Activated CD4-positive, alpha-beta T cell treated with anti-CD3 and anti-CD28 coated beads, Interleukin-2, Interleukin-6, amounts not matched to agents 100 ng/mL and 50 ng/mL, durations not matched to agents 16 hours and 8 hours (primary cell): Measurements from ENCODE around the gene KCNAB2.

ENCODE experiments used
- DNase-seq: peaks from one replicate; pipeline ENCODE4 v3.0.0-alpha.2; 2020

Gene KCNAB2

DNA sequence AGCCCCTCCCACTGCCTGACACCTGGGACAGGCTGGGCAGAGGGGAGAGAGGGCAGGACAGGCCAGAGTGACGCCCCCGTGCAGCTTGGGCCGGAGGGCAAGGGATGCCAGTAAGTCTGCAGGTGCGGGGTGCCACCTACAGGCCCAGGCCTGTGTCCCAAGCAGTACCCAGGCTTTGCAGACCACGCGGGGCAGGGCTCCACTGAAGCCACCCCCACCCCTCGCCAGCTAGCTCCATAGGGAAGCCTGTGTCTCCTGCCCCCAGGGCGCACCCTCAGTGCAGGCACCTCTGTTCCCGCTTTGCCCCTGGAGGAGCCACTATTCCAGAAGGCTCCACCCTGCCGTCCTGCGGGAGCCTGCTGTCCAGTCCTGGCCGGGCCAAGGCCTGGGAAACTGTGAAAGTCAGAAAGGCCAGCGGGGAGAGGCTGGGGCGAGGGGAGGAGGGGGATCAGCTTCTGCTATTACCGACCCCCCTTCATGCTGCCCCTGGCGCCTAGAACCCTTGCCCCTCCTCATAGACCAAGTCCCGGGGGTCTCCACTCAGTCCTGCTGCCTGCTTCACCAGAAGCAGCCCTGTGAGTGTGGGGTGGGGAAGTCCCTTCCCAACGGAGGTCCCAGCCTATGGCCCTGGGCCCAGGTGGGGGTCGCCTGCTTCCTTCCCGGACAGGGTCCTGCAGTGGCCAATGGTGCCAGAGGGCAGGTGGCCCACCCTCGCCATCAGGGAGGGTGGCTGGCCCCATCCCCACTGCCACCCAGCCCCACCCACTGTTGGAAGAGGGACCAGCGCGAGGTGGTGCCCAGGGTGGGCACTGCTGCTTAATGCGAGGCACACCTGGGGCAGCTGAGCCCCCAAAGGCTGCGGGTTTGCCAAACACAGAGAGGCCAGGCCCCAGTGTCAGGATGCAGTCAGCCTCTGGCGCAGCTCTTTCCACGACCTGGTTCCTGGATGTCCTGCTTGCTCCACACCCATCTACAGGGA is 54.4 kb downstream of the KCNAB2 start:
- no peak for DNase-seq

DNA sequence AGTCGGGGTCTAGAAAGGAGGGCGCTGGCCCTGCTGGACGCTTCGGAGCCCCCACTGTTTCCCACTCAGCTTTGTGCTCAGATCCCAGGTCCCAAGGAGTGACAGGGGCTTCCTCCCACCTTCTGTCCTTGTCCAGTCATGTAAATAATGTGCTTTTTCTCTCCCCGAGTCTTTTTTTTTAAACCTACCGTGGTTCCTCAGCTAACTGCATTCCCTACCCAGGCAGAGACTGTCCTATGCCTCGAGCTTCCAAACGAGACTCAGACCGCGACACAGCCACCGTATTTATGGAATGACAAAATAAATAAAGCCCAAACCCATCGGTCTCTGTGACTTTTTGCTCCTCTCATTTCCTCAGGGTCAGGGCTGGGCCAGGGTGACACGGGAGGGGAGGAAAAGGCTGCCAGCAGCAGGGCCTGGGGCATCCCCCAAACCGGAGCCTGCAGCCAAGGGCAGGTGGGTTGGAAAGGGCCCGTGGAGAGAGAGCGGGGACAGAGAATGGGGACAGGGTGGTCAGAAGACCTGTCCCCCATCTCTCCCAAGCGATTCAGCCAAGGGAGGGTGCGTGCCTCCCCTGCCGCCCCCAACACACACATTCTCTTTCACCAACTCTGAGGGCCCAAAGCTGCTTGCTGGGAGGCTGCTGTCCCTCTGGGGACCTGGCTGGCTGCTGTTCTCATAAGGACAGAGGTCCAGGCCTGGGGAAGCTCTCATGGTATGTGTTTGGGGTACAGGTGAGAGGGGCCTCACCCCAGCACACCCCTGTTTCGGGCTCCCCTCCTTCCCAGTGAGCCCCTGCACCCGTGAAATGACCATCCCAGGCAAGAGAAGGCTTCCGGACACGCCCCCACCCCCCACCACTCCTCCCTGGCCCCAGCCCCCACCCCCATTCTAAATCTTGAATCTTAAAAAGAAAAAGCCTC is 55.4 kb downstream of the KCNAB2 start:
- peak; percentile 31 for DNase-seq

DNA sequence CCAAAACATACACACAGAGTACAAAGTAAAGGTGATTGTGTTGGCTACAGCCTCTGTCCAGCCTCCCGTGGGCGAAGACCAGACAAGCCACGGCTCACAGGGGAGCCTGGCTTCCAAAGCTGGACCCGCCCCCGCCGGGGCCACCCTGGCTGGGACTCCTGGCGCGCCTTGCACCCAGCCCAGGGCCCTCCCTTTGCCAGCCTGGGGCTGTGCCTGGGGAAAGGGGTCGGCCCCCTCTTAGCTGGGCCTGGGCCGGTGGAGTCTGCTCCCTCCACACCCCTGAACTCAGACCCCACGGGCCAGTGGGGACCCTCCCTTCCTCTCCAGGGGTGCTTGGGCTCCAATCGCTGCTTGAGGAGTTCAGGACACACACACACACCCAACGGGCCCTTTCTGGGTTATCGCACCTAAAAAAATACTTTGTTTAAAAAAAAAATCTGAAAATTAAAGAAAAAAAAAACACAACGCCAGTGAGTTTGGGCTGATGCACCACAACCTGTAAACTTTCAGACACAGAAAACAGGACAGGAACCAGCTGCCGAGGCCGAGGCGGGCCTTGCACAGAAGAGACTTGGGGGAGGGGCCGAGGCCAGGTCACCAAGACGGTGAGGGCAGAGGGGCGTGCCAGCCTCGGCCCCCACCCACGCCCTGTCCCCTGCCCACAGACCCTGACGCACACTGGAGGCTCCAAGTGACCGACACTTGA is 56.3 kb downstream of the KCNAB2 start:
- DNase-seq, result no peak

DNA sequence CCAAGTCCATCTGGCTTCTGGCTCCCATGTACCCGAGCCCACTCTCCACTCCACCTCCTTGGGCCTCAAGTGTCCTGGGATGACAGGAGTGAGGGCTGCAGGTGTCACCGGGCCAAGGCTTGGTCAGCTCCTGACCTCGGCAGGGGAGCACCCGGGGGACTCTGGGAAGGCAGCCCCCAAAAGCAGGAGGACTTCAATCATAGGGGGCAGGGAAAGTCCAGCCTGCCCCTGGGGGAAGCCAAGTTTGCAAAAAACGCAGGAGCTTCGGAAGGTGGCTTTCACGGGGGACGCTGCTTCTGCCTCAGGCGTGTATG is 56.8 kb downstream of the KCNAB2 start:
- DNase-seq, result no peak

DNA sequence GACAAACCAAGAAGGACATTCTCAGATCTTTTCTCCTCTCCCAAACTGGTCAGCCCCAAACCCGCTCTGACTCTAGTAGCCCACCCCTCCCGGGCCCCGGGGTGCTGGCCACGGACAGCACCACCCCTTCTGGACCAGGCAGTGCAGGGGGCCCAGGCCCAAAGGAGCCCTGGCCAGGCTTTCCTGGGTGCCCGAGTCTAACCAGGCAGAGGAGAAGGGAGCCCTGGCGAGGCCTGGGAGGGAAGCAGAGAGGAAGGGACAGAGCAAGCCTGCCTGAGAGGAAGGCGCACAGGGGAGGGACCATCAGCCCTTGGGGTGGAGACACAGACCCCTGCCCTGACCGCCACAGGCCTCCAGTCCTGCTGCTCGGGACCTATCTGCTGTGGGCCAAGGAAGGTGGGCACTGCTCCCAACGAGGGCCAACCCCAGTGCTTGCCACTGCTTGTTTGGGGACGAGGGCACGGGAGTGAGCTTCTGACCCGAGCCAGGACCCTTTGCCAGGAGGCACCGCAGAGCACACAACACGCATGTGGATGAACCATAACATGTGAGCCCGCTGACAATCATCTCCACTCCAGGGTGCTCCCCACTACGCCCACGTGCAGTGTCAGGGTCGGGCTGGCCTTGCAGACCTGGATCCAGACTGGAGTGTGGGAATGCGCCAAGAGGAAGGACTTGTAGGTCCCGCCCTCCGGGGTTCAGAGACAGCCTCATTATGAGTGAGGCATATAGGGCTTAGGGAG is 57.6 kb downstream of the KCNAB2 start:
- DNase-seq, result no peak

- no peak for DNase-seq
Observed at GRCh38 chr1:6103854-6104530, 58.3 kb downstream of the KCNAB2 start.

- no peak for DNase-seq
Observed at GRCh38 chr1:6104631-6105030, 58.9 kb downstream of the KCNAB2 start.

DNA sequence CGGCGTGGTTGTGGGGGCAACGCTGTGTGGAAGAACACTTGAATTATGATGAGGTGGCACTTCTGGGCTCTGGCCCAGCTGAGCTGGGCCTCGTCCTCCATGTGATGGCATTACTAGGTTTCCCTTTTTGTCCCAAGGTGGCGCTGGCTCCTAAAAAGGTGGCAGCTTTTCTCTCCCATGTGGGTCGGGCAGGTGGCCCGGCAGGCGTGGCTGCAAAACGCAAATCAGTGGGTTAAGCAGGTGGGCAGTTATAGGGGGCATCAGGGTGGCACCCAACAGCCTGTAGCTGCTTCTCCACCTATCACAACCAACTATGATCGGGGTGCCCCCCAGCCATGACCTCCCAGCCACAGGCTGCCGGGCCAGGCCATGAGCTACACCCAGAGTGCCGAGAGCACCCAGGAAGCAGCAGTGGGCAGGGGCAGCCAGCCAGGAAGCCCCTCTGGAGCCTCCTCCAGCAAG is 59.6 kb downstream of the KCNAB2 start:
- no peak for DNase-seq

GRCh38 chr1:6105763-6106162 is 60.1 kb downstream of the KCNAB2 start:
- DNase-seq, result no peak

GRCh38 chr1:6106321-6106731 is 60.6 kb downstream of the KCNAB2 start:
- no peak for DNase-seq

GRCh38 chr1:6106977-6107376 is 61.3 kb downstream of the KCNAB2 start:
- DNase-seq, result no peak

DNA sequence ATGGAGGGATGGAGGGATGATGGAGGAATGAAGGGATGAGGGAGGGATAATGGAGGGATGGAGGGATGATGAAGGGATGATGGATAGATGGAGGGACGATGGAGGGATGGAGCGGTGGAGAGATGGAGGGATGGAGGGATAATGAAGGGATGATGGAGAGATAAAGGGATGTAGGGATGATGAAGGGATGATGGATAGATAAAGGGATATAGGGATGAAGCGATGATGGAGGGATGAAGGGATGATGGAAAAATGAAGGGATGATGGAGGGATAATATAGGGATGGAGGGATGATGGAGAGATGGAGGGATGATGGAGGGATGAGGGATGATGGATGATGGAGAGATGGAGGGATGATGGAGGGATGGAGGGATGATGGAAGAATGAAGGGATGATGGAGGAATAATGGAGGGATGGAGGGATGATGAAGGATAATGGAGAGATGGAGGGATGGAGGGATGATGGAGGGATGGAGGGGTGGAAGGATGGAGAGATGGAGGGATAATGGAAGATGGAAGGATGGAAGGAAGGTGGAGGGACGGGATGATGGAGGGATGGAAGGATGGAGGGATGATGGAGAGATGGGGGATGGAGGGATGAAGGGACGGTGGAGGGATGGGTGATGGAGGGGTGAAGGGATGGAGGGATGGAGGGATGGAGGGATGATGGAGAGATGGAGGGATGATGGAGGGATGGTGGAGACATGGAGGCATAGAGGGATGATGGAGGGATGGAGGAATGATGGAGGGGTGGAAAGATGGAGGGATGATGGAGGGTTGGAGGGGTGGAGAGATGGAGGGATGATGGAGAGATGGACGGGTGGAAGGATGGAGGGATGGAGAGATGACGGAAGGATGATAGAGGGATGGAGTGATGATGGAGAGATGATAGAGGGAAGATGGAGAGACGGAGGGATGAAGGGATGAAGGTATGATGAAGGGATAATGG is 62.0 kb downstream of the KCNAB2 start:
- no peak for DNase-seq

DNA sequence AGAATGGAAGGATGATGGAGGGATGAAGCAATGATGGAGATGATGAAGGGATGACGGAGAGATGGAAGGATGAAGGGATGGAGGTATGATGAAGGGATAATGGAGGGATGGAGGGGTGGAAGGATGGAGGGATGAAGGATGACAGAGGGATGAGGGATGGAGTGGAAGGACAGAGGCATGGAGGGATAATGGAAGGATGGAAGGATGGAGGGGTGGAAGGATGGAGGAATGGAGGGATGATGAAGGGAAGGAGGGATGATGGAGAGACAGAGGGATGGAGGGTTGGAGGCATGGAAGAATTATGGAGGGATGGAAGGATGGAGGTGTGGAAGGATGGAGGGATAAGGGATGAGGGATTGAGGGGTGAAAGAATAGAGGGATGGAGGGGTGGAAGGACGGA is 62.8 kb downstream of the KCNAB2 start:
- DNase-seq, result no peak

- peak; percentile 64 for DNase-seq
Observed at GRCh38 chr1:6108937-6109614, 63.4 kb downstream of the KCNAB2 start.

DNA sequence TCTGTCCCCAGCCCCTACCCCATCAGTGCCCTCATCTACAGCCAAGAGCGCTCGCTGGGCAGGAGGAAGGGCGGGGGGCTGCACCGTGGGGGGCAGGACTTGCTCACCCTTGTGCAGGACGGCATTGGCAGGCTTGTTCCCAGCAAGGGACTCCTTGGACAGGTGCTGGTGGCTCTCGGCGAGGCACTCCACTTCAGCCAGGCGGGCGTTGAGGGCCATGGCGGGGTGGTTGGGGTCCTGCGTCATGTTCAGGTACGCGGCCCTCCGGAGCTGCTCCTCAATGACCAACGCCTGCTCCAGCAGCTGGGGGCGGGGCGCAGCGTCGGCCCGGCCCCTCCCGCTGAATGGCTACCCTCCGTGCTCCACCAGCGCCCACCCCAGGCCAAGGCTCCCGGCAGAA is 64.0 kb downstream of the KCNAB2 start:
- no peak for DNase-seq

- DNase-seq, result no peak
Observed at GRCh38 chr1:6110326-6110725, 64.6 kb downstream of the KCNAB2 start.

- DNase-seq, result no peak
Observed at GRCh38 chr1:6111571-6111970, 65.9 kb downstream of the KCNAB2 start.

DNA sequence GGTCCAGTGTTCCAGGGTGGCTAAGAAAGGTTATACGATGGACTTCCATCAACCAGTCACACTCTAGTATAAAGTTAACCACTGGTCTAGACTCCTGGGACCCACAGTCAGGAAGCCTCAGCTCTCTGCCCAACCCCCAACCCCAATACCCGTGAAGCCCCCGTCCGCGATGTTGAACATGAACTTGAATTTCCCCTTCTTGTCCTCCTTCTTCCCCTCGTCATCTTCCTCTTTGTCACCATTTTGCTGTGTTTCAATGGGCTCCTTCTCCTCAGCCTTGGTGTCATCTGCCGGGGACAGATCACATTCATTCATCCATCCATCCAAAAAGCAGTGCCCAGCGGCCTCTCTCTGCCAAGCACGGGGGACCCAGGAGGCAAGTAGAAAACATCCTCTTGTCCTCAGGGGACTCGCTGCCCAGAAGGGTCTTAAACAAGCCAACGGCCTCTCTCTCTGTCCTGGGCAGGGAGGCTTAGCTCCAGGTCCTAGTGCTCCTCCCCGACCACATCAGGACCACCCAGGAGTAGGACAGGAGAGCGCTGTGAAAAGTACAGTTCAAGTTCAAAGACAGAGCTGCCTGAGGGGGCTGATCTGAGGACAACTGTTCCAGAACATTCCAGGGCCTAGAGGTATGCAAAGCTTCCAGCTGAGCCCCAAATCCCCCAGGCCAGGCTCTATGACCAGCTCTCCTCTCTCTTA is 66.5 kb downstream of the KCNAB2 start:
- no peak for DNase-seq

- DNase-seq, result no peak
Observed at GRCh38 chr1:6112690-6113005, 67.0 kb downstream of the KCNAB2 start.
